ENCODE results near the gene CD4. TPM values are rescaled to one million over a fixed set of nuclear protein-coding genes. Genes with fewer than 3 reads are reported as not detected.

Gene CD4
- total and polyA plus RNA-seq, 2 donors (not counting 1 experiment from before 2014, with no cell fraction given), result 27.2 to 152 TPM

GRCh38 chr12:6860942-6861341, 71.6 kb downstream of the CD4 start:
- no peaks in the 10 kb centered on the region for H4K20me1 ChIP-seq (ENCODE audit: control insufficient read depth, extremely low read depth, insufficient read depth, low read length)
- no peak for TF ChIP-seq EZH2 (IDR thresholded peaks at IDR 0.05; ENCODE audit: low read length, missing control alignments)
- no peaks in the 10 kb centered on the region for H3K4me1 ChIP-seq (ENCODE audit: control insufficient read depth, extremely low read depth, insufficient read depth, low read length)
- H3K79me2 ChIP-seq (ENCODE audit: control insufficient read depth, insufficient read depth, low read length), result no peaks in the 10 kb centered on the region
- H3K27me3 ChIP-seq (ENCODE audit: control insufficient read depth, insufficient read depth, low read length), result no peaks in the 10 kb centered on the region
- H3K36me3 ChIP-seq (ENCODE audit: control insufficient read depth, insufficient read depth, low read length), result peaks cover 40% of the 10 kb centered on the region
- no peak overlapping the region for H3K4me2 ChIP-seq (ENCODE audit: extremely low read depth, insufficient read depth, low read length)
- no peak overlapping the region for H2AFZ ChIP-seq (ENCODE audit: low read length)
- no peaks in the 10 kb centered on the region for H3K9me3 ChIP-seq (ENCODE audit: control insufficient read depth, insufficient read depth, low read depth, low read length)
- H3K27ac ChIP-seq (ENCODE audit: insufficient read depth, low read length), result no peak overlapping the region
- H3K4me3 ChIP-seq (replicated peaks in 1 of 4; ENCODE audit: control extremely low read depth in 1 of 4, insufficient read depth in 1 of 4, low read depth in 3 of 4, low read length in 4 of 4), result no peak overlapping the region
- H3K9ac ChIP-seq (ENCODE audit: insufficient read depth, low read length), result no peak overlapping the region
- no peak for DNase-seq (ENCODE audit: low read depth in 2 of 2)

DNA sequence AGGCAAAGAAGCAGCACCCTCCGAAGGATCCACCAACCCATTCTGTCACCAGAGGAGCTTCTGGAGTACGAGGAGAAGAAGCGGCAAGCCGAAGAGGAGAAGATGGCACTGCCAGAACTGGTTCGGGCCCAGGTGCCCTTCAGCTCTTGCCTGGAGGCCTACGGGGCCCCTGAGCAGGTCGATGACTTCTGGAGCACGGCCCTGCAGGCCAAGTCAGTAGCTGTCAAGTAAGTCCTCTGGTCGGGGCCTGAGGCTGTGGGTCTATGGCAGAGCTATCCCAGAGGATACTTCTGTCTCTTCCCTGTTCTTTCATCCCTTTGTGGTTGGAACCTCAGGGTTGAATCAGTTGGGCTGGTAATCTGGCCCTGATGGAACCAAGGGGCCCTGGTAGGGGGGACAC, 72.1 kb downstream of the CD4 start:
- Histone ChIP-seq H3K4me1 (ENCODE audit: control insufficient read depth, extremely low read depth, insufficient read depth, low read length) (no peaks in the 10 kb centered on the region), H3K27me3 (ENCODE audit: control insufficient read depth, insufficient read depth, low read length) (no peaks in the 10 kb centered on the region), H3K36me3 (ENCODE audit: control insufficient read depth, insufficient read depth, low read length) (peaks cover 42% of the 10 kb centered on the region), H4K20me1 (ENCODE audit: control insufficient read depth, extremely low read depth, insufficient read depth, low read length) (no peaks in the 10 kb centered on the region), H3K79me2 (ENCODE audit: control insufficient read depth, insufficient read depth, low read length) (no peaks in the 10 kb centered on the region), H3K4me3 (replicated peaks in 1 of 4; ENCODE audit: control extremely low read depth in 1 of 4, insufficient read depth in 1 of 4, low read depth in 3 of 4, low read length in 4 of 4) (no peak overlapping the region), H3K27ac (ENCODE audit: insufficient read depth, low read length) (no peak overlapping the region), H3K9ac (ENCODE audit: insufficient read depth, low read length) (no peak overlapping the region), H3K9me3 (ENCODE audit: control insufficient read depth, insufficient read depth, low read depth, low read length) (no peaks in the 10 kb centered on the region), H2AFZ (ENCODE audit: low read length) (no peak overlapping the region), H3K4me2 (ENCODE audit: extremely low read depth, insufficient read depth, low read length) (no peak overlapping the region)
- TF ChIP-seq EZH2 (IDR thresholded peaks at IDR 0.05; ENCODE audit: low read length, missing control alignments), result no peak
- no peak for TF ChIP-seq CTCF (conservative IDR thresholded peaks at IDR 0.05 in 1 of 2, IDR thresholded peaks at IDR 0.05 in 1 of 2; ENCODE audit: low read depth in 1 of 2, low read length in 2 of 2)
- no peak for DNase-seq (ENCODE audit: low read depth in 2 of 2)

- H3K4me2 ChIP-seq (ENCODE audit: extremely low read depth, insufficient read depth, low read length), result no peak overlapping the region
- H2AFZ ChIP-seq (ENCODE audit: low read length), result no peak overlapping the region
- TF ChIP-seq EZH2 (IDR thresholded peaks at IDR 0.05; ENCODE audit: low read length, missing control alignments) (no peak), CTCF (conservative IDR thresholded peaks at IDR 0.05 in 1 of 2, IDR thresholded peaks at IDR 0.05 in 1 of 2; ENCODE audit: low read depth in 1 of 2, low read length in 2 of 2) (no peak)
- peaks cover 7% of the 10 kb centered on the region for H3K79me2 ChIP-seq (ENCODE audit: control insufficient read depth, insufficient read depth, low read length)
- H4K20me1 ChIP-seq (ENCODE audit: control insufficient read depth, extremely low read depth, insufficient read depth, low read length), result no peaks in the 10 kb centered on the region
- H3K4me1 ChIP-seq (ENCODE audit: control insufficient read depth, extremely low read depth, insufficient read depth, low read length), result peaks cover 4% of the 10 kb centered on the region
- no peak overlapping the region for H3K27ac ChIP-seq (ENCODE audit: insufficient read depth, low read length)
- H3K9me3 ChIP-seq (ENCODE audit: control insufficient read depth, insufficient read depth, low read depth, low read length), result no peaks in the 10 kb centered on the region
- H3K4me3 ChIP-seq (replicated peaks in 1 of 4; ENCODE audit: control extremely low read depth in 1 of 4, insufficient read depth in 1 of 4, low read depth in 3 of 4, low read length in 4 of 4), result no peak overlapping the region
- H3K9ac ChIP-seq (ENCODE audit: insufficient read depth, low read length), result no peak overlapping the region
- H3K27me3 ChIP-seq (ENCODE audit: control insufficient read depth, insufficient read depth, low read length), result no peaks in the 10 kb centered on the region
- DNase-seq (ENCODE audit: low read depth in 2 of 2), result no peak
- H3K36me3 ChIP-seq (ENCODE audit: control insufficient read depth, insufficient read depth, low read length), result peaks cover 34% of the 10 kb centered on the region
These were observed 73.7 kb downstream of the CD4 start for GRCh38 chr12:6863033-6863432.

All from fibroblast of lung (primary cell).